Hepatocyte (in vitro differentiated cells): ENCODE measurements around the gene MACROH2A1.

ENCODE experiments used
- EZH2 ChIP-seq: fragments of 200-600 bp; sonication (generic); IDR thresholded peaks from 2 replicates; pipeline ENCODE4 v1.6.1; 2016; ENCODE audit warnings: antibody characterized with exemption, mild to moderate bottlenecking, borderline replicate concordance
- EZH2phosphoT487 ChIP-seq: fragments of 200-600 bp; sonication (generic); IDR thresholded peaks from one replicate; pipeline ENCODE4 v1.6.1; 2018; ENCODE audit warnings: antibody characterized with exemption, mild to moderate bottlenecking, low read depth, moderate library complexity; ENCODE audit not compliant: unreplicated experiment, severe bottlenecking
- TF ChIP-seq, protein P1 (sequence below): fragments of 200-600 bp; sonication (generic); IDR thresholded peaks from 2 replicates; pipeline ENCODE4 v1.5.1; 2016; ENCODE audit warnings: antibody characterized with exemption, mild to moderate bottlenecking; ENCODE audit not compliant: poor library complexity

DNA sequence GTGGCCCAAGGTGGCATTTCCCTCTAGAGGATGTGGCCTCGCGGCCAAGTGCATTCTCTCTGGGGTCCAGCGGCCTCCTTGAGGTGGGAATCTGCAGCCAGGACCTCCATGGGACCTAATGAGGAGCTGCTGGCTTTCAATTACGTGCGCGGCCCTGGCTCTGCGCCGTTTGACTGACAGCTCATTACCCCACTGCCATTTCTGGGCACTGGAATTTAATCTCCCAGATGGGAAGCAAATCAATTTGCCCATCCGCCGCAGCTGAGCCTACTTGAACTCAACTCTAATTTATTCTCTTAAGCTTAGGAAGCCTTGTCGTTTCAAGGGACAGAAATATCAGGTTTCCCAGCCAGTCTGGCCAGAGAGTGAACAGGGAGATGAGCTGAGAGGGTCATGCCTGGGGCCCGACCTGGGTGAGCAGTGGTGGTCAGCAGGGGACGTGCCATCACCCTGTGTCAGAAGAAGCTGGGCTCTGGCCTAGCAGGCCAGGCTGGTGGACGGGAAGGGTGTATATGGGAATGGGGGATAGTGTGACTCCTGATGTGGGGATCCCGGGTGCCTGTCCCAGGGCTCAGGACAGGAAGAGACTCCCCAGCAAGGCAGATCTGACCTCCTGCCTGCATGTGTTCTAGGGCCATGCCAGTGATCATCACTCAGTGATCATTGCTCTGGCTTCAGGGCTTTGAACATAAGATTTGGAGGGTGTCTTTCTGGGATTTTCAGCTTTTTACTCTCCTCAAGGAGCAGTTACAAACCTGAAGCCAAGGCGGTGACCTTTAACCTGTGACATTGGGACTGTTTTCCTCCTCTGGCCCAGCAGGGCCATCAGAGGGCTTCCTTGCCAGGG lies 69.7 kb downstream of the MACROH2A1 start:
- TF ChIP-seq, protein P1, sequence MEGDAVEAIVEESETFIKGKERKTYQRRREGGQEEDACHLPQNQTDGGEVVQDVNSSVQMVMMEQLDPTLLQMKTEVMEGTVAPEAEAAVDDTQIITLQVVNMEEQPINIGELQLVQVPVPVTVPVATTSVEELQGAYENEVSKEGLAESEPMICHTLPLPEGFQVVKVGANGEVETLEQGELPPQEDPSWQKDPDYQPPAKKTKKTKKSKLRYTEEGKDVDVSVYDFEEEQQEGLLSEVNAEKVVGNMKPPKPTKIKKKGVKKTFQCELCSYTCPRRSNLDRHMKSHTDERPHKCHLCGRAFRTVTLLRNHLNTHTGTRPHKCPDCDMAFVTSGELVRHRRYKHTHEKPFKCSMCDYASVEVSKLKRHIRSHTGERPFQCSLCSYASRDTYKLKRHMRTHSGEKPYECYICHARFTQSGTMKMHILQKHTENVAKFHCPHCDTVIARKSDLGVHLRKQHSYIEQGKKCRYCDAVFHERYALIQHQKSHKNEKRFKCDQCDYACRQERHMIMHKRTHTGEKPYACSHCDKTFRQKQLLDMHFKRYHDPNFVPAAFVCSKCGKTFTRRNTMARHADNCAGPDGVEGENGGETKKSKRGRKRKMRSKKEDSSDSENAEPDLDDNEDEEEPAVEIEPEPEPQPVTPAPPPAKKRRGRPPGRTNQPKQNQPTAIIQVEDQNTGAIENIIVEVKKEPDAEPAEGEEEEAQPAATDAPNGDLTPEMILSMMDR = no peak
- TF ChIP-seq EZH2phosphoT487 = no peak
- no peak for TF ChIP-seq EZH2
